Suppressor macrophage (primary cell): ENCODE measurements around the gene FLII.
"Not testable (repeated sequence)": the region's sequence is repeated elsewhere in the genome, so short reads cannot be mapped to it uniquely, and the experiment has no call there.

Experiments used
- DNase-seq, 4 experiments: peaks; one replicate each; pipeline ENCODE4 v3.0.0-alpha.2; 2020 to 2022

The FLII gene

GRCh38 chr17:18217412-18218015 is 41.0 kb downstream of the FLII start:
- peak; percentile 72 to 81 (median 78) for DNase-seq

GRCh38 chr17:18216906-18217305 is 41.6 kb downstream of the FLII start:
- DNase-seq: not testable (repeated sequence)

GRCh38 chr17:18213666-18214270 is 44.8 kb downstream of the FLII start:
- DNase-seq: no peak

GRCh38 chr17:18208092-18208491 is 50.4 kb downstream of the FLII start:
- DNase-seq: no peak

GRCh38 chr17:18206962-18207361 is 51.6 kb downstream of the FLII start:
- DNase-seq: no peak

GRCh38 chr17:18205861-18206260 is 52.7 kb downstream of the FLII start:
- no peak for DNase-seq

- DNase-seq: no peak
Observed at GRCh38 chr17:18203308-18203707, 55.2 kb downstream of the FLII start.

- DNase-seq: no peak
Observed at GRCh38 chr17:18201108-18201507, 57.4 kb downstream of the FLII start.

GRCh38 chr17:18198530-18198929 is 60.0 kb downstream of the FLII start:
- no peak for DNase-seq

- no peak for DNase-seq
Observed at GRCh38 chr17:18197535-18198194, 60.9 kb downstream of the FLII start.

- no peak for DNase-seq
Observed at GRCh38 chr17:18195246-18195645, 63.3 kb downstream of the FLII start.
